ENCODE measurements around the gene OGDH. TPM values are rescaled to one million over a fixed set of nuclear protein-coding genes. Genes with fewer than 3 reads are reported as not detected.
"Not testable (repeated sequence)": the region's sequence is repeated elsewhere in the genome, so short reads cannot be mapped to it uniquely, and the experiment has no call there.

The OGDH gene
- total RNA-seq, 1 experiment from 2014 or later, result 69.1 TPM

- ChIA-PET POLR2A (no interaction called here), RAD21 (ENCODE audit: low non-redundant PET in 1 of 2, low total read pairs in 2 of 2, uncharacterized antibody in 2 of 2, unreplicated experiment in 2 of 2) (no interaction called here), CTCF (interaction anchor here (0.9 kb wide), 1 partner anchor 251 kb away, joined by 3 read pairs; no protein-coding TSS in a partner anchor)
- Histone ChIP-seq H3K27me3 (ENCODE audit: insufficient read depth, low read length) (no peaks in the 10 kb centered on the region), H3K27ac (ENCODE audit: low read depth, low read length) (no peak overlapping the region), H3K9ac (ENCODE audit: low read length) (no peak overlapping the region), H4K20me1 (ENCODE audit: insufficient read depth) (no peaks in the 10 kb centered on the region), H3K9me3 (ENCODE audit: control insufficient read depth in 1 of 2, insufficient read depth in 1 of 2, low read depth in 1 of 2, low read length in 2 of 2) (no peaks in the 10 kb centered on the region), H3K4me3 (replicated peaks in 1 of 2; ENCODE audit: low read depth in 1 of 2, low read length in 2 of 2) (no peak overlapping the region), H2AFZ (ENCODE audit: low read depth, low read length, poor library complexity, severe bottlenecking) (no peak overlapping the region), H3K4me2 (ENCODE audit: low read length) (no peak overlapping the region), H3K9me2 (ENCODE audit: insufficient read depth) (no peaks in the 10 kb centered on the region), H3K36me3 (ENCODE audit: control insufficient read depth in 1 of 2, insufficient read depth in 2 of 2, low read length in 2 of 2) (no peaks in the 10 kb centered on the region), H3K4me1 (ENCODE audit: control insufficient read depth in 1 of 2, insufficient read depth in 2 of 2, low read length in 2 of 2) (no peaks in the 10 kb centered on the region), H3K79me2 (ENCODE audit: insufficient read depth, low read length) (no peaks in the 10 kb centered on the region)
- BruUV-seq (replicated peaks), result no TSS peak
- no peak for DNase-seq (ENCODE audit: low read depth, low spot score)
- intact Hi-C loops (cut with micrococcal nuclease), result no loop called here
- ATAC-seq, result no peak
- TF ChIP-seq CEBPB (IDR thresholded peaks at IDR 0.05; ENCODE audit: low read depth), result no peak
- TF ChIP-seq EGR1 (IDR thresholded peaks at IDR 0.05; ENCODE audit: low read depth), result no peak
- no peak for TF ChIP-seq ZFX (IDR thresholded peaks at IDR 0.05)
- no peak for TF ChIP-seq JUND (IDR thresholded peaks at IDR 0.05)
- no peak for TF ChIP-seq ZNF274 (IDR thresholded peaks at IDR 0.05; ENCODE audit: low read depth, low read length)
- no peak for TF ChIP-seq EZH2 (IDR thresholded peaks at IDR 0.05)
- no peak for TF ChIP-seq SIN3A (IDR thresholded peaks at IDR 0.05; ENCODE audit: low read depth)
- TF ChIP-seq MAX (IDR thresholded peaks at IDR 0.05), result no peak
- no peak for TF ChIP-seq RAD21 (IDR thresholded peaks at IDR 0.05; ENCODE audit: low read depth)
- no peak for TF ChIP-seq EZH2phosphoT487 (IDR thresholded peaks at IDR 0.05; ENCODE audit: borderline replicate concordance)
- no peak for TF ChIP-seq ZBTB33 (IDR thresholded peaks at IDR 0.05; ENCODE audit: extremely low read depth, insufficient replicate concordance, low read length)
- no peak for TF ChIP-seq YY1 (IDR thresholded peaks at IDR 0.05; ENCODE audit: extremely low read depth, insufficient replicate concordance, low read depth, low read length)
These were observed 10.3 kb upstream of the OGDH start for GRCh38 chr7:44595934-44596635.

- H3K9me3 ChIP-seq (ENCODE audit: control insufficient read depth in 1 of 2, insufficient read depth in 1 of 2, low read depth in 1 of 2, low read length in 2 of 2); H3K9ac ChIP-seq (ENCODE audit: low read length); ATAC-seq; H3K4me3 ChIP-seq (replicated peaks in 1 of 2; ENCODE audit: low read depth in 1 of 2, low read length in 2 of 2); H3K36me3 ChIP-seq (ENCODE audit: control insufficient read depth in 1 of 2, insufficient read depth in 2 of 2, low read length in 2 of 2); H3K9me2 ChIP-seq (ENCODE audit: insufficient read depth); BruUV-seq (replicated peaks); H3K79me2 ChIP-seq (ENCODE audit: insufficient read depth, low read length); H3K4me2 ChIP-seq (ENCODE audit: low read length); H4K20me1 ChIP-seq (ENCODE audit: insufficient read depth); H3K4me1 ChIP-seq (ENCODE audit: control insufficient read depth in 1 of 2, insufficient read depth in 2 of 2, low read length in 2 of 2); DNase-seq (ENCODE audit: low read depth, low spot score); H2AFZ ChIP-seq (ENCODE audit: low read depth, low read length, poor library complexity, severe bottlenecking); POLR2A ChIA-PET; H3K27me3 ChIP-seq (ENCODE audit: insufficient read depth, low read length); intact Hi-C loops (cut with micrococcal nuclease); H3K27ac ChIP-seq (ENCODE audit: low read depth, low read length); CTCF ChIA-PET: not testable (repeated sequence)
- RAD21 ChIA-PET (ENCODE audit: low non-redundant PET in 1 of 2, low total read pairs in 2 of 2, uncharacterized antibody in 2 of 2, unreplicated experiment in 2 of 2), result interaction anchor here in 1 of 2 experiments (0.6 kb wide), 1 partner anchor 539 kb away, joined by 3 read pairs; no protein-coding TSS in a partner anchor
These were observed 9.2 kb upstream of the OGDH start for GRCh38 chr7:44597181-44597580.

All from HCT116 (cell line).